HG02840 (cell line): ENCODE measurements around the gene SLC2A14.
"Not testable (repeated sequence)": the region's sequence is repeated elsewhere in the genome, so short reads cannot be mapped to it uniquely, and the experiment has no call there.

Source experiments
- ATAC-seq: cut with Tn5 transposase; IDR thresholded peaks from one replicate; pipeline ENCODE4 v1.9.1; 2021; ENCODE audit warnings: mild to moderate bottlenecking, moderate library complexity, moderate number of reproducible peaks; ENCODE audit not compliant: unreplicated experiment, low FRiP score

SLC2A14 gene

DNA sequence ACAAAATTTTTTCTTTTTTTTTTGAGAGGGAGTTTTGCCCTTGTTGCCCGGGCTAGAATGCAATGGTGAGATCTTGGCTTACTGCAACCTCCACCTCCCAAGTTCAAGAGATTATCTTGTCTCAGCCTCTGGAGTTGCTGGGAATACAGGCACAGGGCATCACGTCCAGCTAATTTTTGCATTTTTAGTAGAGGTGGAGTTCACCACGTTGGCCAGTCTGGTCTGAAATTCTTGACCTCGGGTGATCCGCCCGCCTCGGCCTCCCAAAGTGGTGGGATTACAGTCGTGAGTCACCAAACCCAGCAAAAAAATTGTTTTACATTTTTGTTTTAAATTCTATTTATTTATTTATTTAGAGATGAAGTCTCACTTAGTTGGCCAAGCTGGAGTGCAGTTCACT is 4.7 kb upstream of the SLC2A14 start:
- no peak for ATAC-seq

DNA sequence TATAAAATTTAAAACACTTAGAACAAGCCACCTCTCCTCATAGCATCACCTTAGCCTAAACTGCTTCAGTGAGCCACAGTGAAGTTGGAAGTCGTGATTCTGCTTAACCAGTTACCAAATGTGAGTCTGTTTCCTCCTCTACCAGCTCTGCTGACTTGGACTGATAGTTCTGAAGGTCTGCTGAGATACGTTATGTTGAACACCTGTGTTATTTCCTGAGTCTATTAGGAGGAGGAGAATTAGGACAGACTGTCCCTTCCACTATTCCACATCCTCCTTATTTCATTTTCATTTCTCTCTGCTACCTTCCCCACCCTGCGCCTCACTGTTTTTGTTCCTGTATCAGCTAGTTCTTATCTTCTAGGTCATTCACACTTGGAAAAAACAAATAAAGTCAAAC is 2.4 kb downstream of the SLC2A14 start:
- no peak for ATAC-seq

- ATAC-seq = no peak
Observed at GRCh38 chr12:7869137-7869536, 3.6 kb downstream of the SLC2A14 start.

DNA sequence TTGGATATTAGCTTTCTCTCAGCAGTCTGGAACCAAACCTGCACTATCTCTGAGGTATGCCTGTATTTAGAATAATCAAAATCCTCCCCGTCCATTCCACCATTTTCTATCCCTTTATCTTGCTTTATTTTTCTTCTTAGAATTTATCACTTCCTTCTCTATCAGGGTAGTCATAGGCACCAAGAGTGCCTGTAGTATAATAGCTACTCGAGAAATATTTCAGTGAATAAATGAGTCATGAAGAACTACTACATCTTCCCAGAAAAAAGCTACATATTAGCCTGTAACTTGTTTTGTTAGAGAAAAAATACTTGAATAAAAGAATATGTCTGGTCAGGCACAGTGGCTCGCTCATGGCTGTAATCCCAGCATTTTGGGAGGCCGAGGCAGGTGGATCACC is 4.3 kb downstream of the SLC2A14 start:
- no peak for ATAC-seq

GRCh38 chr12:7864601-7865150 is 8.0 kb downstream of the SLC2A14 start:
- no peak for ATAC-seq

- not testable (repeated sequence) for ATAC-seq
Observed at GRCh38 chr12:7862814-7863348, 9.8 kb downstream of the SLC2A14 start.

DNA sequence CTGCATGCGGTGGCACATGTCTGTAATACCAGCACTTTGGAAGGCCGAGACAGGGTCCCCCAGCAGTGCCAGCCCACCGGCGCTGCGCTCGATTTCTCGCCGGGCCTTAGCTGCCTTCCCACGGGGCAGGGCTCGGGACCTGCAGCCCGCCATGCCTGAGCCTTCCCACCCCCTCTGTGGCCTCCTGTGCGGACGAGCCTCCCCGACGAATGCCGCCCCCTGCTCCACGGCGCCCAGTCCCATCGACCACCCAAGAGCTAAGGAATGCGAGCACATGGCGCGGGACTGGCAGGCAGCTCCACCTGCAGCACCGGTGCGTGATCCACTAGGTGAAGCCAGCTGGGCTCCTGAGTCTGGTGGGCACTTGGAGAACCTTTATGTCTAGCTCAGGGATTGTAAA is 10.4 kb downstream of the SLC2A14 start:
- not testable (repeated sequence) for ATAC-seq

DNA sequence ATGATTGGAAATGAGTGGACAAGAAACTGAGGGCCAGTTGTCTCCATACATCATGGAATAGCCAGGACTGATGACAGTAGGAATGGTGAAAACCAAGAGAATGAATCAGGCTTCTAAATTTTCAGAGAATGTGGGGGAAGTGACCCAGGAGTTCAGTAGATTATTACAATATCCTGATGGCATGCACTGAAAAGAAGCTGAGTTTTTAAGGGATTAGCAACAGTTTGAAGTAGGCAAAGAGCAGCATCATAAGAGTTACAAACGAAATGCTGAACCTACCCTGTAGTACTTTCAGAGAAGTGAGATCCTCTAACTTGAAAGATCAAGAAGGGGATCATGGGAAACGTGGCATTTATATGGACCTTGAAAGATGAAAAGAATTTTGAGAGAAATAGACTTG is 13.2 kb downstream of the SLC2A14 start:
- ATAC-seq = no peak

DNA sequence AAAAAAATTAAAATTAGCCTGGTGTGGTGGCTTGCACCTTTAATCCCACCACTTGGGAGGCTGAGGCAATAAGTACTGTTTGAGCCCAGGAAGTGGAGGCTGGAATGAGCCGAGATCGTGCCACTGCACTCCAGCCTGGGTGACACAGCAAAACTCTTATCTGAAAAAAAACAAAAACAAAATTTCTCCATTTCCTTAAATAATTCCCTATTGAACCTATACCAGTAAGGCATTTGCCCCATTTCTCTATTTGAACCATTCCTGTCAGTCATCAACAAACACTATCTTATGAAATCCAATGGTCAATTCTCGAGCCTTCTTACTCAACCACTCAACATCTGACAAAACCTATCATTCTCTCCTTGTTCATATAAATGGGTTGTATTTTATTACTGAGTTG is 14.7 kb downstream of the SLC2A14 start:
- ATAC-seq = no peak

GRCh38 chr12:7856516-7856915 is 16.2 kb downstream of the SLC2A14 start:
- ATAC-seq = no peak

GRCh38 chr12:7853557-7853956 is 19.2 kb downstream of the SLC2A14 start:
- ATAC-seq = no peak

DNA sequence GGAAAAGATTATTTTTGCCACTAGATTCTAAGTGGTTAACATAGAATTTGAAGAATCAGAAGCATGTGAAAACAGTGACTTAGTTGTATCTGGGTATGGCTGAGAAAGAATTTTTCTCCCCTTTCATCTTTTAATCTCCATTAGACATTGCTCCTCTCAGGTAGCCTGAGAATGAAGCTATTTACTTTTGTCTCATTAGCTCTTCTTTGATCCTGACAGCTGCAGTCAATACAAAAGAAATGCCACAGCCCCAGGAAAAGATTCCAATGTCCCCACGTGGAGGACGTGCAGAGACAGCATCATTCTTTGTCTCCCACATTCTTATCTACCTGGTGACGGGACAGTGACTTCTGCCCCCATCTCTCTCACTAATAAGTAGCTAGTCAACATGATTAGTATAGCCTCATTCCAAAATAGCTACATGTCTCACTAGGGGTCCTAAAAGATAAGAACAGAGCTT is 21.1 kb downstream of the SLC2A14 start:
- ATAC-seq = not testable (repeated sequence)

DNA sequence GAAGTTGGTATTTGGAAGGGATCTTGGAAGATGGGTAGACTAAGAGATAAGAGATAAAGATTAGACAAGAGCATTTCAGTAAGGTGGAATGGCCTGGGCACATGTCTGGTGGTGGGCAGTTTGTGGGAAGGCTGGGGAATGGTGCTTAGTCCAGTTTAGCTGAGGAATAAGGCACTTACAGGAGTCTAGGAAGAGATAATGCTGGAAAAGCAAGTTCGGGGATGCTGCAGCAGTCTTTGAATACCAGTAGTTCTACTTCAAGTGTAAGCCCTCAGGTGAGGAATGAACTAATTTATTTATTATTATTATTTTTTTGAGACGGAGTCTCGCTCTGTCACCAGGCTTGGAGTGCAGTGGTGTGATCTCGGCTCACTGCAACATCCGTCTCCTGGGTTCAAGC is 22.6 kb downstream of the SLC2A14 start:
- ATAC-seq = not testable (repeated sequence)

DNA sequence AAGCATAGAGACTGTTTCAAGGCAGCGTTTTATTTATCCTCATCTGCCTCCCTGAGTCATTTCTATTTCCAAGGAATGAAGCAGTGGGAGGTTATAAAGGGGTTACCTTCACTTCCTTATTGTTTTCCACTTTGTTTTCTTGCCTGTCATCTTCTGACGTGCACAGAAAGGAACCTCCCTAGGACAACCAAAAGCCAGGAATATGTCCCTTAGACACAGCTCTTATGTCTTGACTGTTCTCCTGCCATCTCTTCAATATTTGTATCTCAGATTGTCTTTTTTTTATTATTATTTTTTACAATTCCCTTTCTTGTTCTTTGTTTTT is 24.7 kb downstream of the SLC2A14 start:
- ATAC-seq = not testable (repeated sequence)

- not testable (repeated sequence) for ATAC-seq
Observed at GRCh38 chr12:7847226-7848097, 25.3 kb downstream of the SLC2A14 start.

DNA sequence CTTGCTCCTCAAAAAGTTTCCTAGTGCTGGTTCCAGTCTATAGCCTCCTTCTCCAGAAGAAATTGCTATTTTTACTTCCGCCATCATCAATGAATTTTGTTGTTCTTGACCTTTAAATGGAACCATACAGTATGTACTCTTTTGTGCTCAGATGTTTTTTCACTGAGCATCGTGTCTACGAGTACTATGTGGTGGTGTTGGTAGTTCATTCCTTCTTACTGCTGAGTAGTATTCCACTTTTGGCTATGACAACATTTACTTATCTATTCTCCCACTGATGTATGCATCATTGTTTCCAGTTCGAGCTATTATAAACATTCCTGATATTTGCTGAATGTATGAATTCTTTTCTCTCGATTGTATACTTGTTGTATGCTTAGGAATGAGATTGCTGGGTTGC is 28.6 kb downstream of the SLC2A14 start:
- no peak for ATAC-seq

GRCh38 chr12:7843583-7843982 is 29.1 kb downstream of the SLC2A14 start:
- ATAC-seq = not testable (repeated sequence)

DNA sequence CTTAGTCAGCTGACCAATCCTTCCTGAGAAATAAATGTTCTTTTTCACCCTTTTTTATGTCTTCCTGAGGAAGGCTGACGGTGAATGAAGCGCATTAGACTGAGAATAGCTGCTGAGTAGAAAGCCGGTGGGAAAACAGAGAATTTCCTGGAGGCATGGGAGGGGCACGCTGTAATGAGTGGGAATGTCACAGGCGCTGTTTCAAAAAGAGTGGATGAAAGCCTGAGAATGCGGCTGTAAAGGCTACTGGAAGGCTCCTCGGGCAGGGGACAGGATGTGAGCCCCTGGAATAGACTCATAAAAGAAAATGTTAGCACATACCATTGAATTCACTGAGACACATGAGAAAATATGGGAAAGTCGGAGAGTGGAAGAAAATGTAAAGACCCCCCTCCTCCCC is 29.6 kb downstream of the SLC2A14 start:
- ATAC-seq = not testable (repeated sequence)

GRCh38 chr12:7842444-7842843 is 30.3 kb downstream of the SLC2A14 start:
- not testable (repeated sequence) for ATAC-seq

DNA sequence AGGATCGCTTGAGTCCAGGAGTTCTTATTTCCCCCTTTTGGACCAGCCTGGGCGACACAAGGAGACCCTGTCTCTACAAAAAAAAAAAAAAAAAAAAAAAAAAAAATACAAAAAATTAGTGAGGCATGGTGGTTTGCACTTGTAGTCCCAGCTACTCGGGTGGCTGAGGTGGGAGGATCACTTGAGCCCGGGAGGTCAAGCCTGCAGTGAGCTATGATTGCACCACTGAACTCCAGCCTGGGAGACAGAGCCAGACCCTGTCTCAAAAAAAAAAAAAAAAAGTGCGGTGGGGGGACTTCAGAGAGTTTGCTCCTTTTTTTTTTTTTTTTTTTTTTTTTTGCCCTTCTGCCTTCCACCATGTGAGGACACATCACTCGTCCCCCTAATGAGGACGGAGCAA is 32.9 kb downstream of the SLC2A14 start:
- ATAC-seq = not testable (repeated sequence)

- ATAC-seq = not testable (repeated sequence)
Observed at GRCh38 chr12:7839226-7839625, 33.5 kb downstream of the SLC2A14 start.

- ATAC-seq = no peak
Observed at GRCh38 chr12:7837366-7837765, 35.3 kb downstream of the SLC2A14 start.
